Loucy (cell line): ENCODE measurements around the gene PDHB.

Experiments
- H2AFZ ChIP-seq: fragments of 200-600 bp; sonication (generic); 2 replicates; pipeline ENCODE4 v1.6.0; 2016; ENCODE audit warnings: antibody characterized with exemption, mild to moderate bottlenecking, low read length, moderate library complexity
- H3F3A ChIP-seq: fragments of 200-600 bp; 2 replicates; pipeline ENCODE4 v1.6.0; 2016; ENCODE audit warnings: antibody characterized with exemption, low read depth, mild to moderate bottlenecking
- H3K27me3 ChIP-seq: fragments of 200-600 bp; sonication (generic); 2 replicates; pipeline ENCODE4 v1.6.1; 2014; ENCODE audit warnings: low read length, mild to moderate bottlenecking; ENCODE audit not compliant: insufficient read depth, poor library complexity, severe bottlenecking
- H3K36me3 ChIP-seq: fragments of 200-600 bp; sonication (generic); 2 replicates; pipeline ENCODE4 v1.6.1; 2016; ENCODE audit warnings: low read length; ENCODE audit not compliant: insufficient read depth
- H3K4me1 ChIP-seq: fragments of 200-600 bp; sonication (generic); 2 replicates; pipeline ENCODE4 v1.5.1; 2014; ENCODE audit warnings: low read length, mild to moderate bottlenecking; ENCODE audit not compliant: insufficient read depth, poor library complexity, severe bottlenecking
- H3K4me2 ChIP-seq: fragments of 200-600 bp; sonication (generic); 2 replicates; pipeline ENCODE4 v1.6.0; 2014; ENCODE audit warnings: antibody characterized with exemption, low read length, low read depth, mild to moderate bottlenecking; ENCODE audit not compliant: poor library complexity, severe bottlenecking
- H3K4me3 ChIP-seq: fragments of 200-600 bp; sonication (generic); 2 replicates; pipeline ENCODE4 v1.5.1; 2014; ENCODE audit warnings: low read length, mild to moderate bottlenecking, mixed read lengths; ENCODE audit not compliant: poor library complexity, severe bottlenecking
- H3K79me2 ChIP-seq: fragments of 200-600 bp; sonication (generic); 2 replicates; pipeline ENCODE4 v1.6.1; 2014; ENCODE audit warnings: low read length; ENCODE audit not compliant: insufficient read depth
- H3K9ac ChIP-seq: fragments of 200-600 bp; sonication (generic); 2 replicates; pipeline ENCODE4 v1.6.0; 2014; ENCODE audit warnings: mild to moderate bottlenecking, low read depth, low read length, moderate library complexity; ENCODE audit not compliant: poor library complexity, severe bottlenecking
- H3K9me2 ChIP-seq: fragments of 200-600 bp; sonication (generic); replicated peaks from 2 replicates; pipeline ENCODE4 v1.6.1; 2016; ENCODE audit warnings: low read depth, low read length, mixed read lengths
- H3K9me3 ChIP-seq: fragments of 200-600 bp; sonication (generic); 2 replicates; pipeline ENCODE4 v1.6.1; 2014; ENCODE audit warnings: mild to moderate bottlenecking, antibody characterized with exemption, low read length, low read depth; ENCODE audit not compliant: insufficient read depth
- H4K20me1 ChIP-seq: fragments of 200-600 bp; sonication (generic); 2 replicates; pipeline ENCODE4 v1.6.0; 2014; ENCODE audit warnings: antibody characterized with exemption, low read length, mild to moderate bottlenecking; ENCODE audit not compliant: insufficient read depth, poor library complexity, severe bottlenecking
- CTCF ChIP-seq: fragments of 200-600 bp; sonication (generic); conservative IDR thresholded peaks from 2 replicates; pipeline ENCODE4 v1.5.1; 2014; ENCODE audit warnings: mild to moderate bottlenecking, antibody characterized with exemption, low read length
- EZH2phosphoT487 ChIP-seq: fragments of 200-600 bp; IDR thresholded peaks from 2 replicates; pipeline ENCODE4 v1.6.1; 2018; ENCODE audit warnings: antibody characterized with exemption, mild to moderate bottlenecking, moderate library complexity, borderline replicate concordance

PDHB gene

GRCh38 chr3:58432905-58433304 lies 727 bp downstream of the PDHB start:
- Histone ChIP-seq H3K9me2 (no peaks in the 10 kb centered on the region), H4K20me1 (peaks cover 40% of the 10 kb centered on the region), H3F3A (no peaks in the 10 kb centered on the region), H3K79me2 (peaks cover 47% of the 10 kb centered on the region), H3K4me1 (peaks cover 31% of the 10 kb centered on the region), H3K9ac (peak overlapping the region; percentile 82), H3K9me3 (no peaks in the 10 kb centered on the region), H3K36me3 (peaks cover 38% of the 10 kb centered on the region), H3K4me2 (peak overlapping the region; percentile 88), H2AFZ (no peak overlapping the region), H3K27me3 (no peaks in the 10 kb centered on the region), H3K4me3 (peak overlapping the region; percentile 82)
- TF ChIP-seq CTCF (no peak), EZH2phosphoT487 (no peak)

- Histone ChIP-seq H2AFZ (no peak overlapping the region), H3K27me3 (no peaks in the 10 kb centered on the region), H3K9ac (peak overlapping the region; percentile 34), H3F3A (no peaks in the 10 kb centered on the region), H3K79me2 (peaks cover 47% of the 10 kb centered on the region), H3K9me3 (no peaks in the 10 kb centered on the region), H3K4me2 (peak overlapping the region; percentile 30), H3K36me3 (peaks cover 66% of the 10 kb centered on the region), H4K20me1 (peaks cover 40% of the 10 kb centered on the region), H3K9me2 (no peaks in the 10 kb centered on the region), H3K4me3 (peak overlapping the region; percentile 7), H3K4me1 (peaks cover 31% of the 10 kb centered on the region)
- no peak for TF ChIP-seq CTCF
- no peak for TF ChIP-seq EZH2phosphoT487
Measured at GRCh38 chr3:58429657-58430056, 4.0 kb downstream of the PDHB start.

- H3K4me3 ChIP-seq = no peak overlapping the region
- H3F3A ChIP-seq = no peaks in the 10 kb centered on the region
- H3K9me3 ChIP-seq = no peaks in the 10 kb centered on the region
- H3K9ac ChIP-seq = no peak overlapping the region
- peaks cover 40% of the 10 kb centered on the region for H3K79me2 ChIP-seq
- H3K4me1 ChIP-seq = peaks cover 21% of the 10 kb centered on the region
- H3K4me2 ChIP-seq = no peak overlapping the region
- H4K20me1 ChIP-seq = peaks cover 35% of the 10 kb centered on the region
- no peak for TF ChIP-seq CTCF
- no peak for TF ChIP-seq EZH2phosphoT487
- no peak overlapping the region for H2AFZ ChIP-seq
- H3K36me3 ChIP-seq = peaks cover 79% of the 10 kb centered on the region
- no peaks in the 10 kb centered on the region for H3K27me3 ChIP-seq
- no peaks in the 10 kb centered on the region for H3K9me2 ChIP-seq
Measured at GRCh38 chr3:58427661-58428361, 5.8 kb downstream of the PDHB start.
